ENCODE data around the gene AAR2.

The AAR2 gene

GRCh38 chr20:36301359-36302119 lies 65.3 kb downstream of the AAR2 start:
- H3K4me3 ChIP-seq (replicated peaks; ENCODE audit: low read depth, low read length): no peak overlapping the region
- TF ChIP-seq CTCF (IDR thresholded peaks at IDR 0.05; ENCODE audit: low read depth, low read length, missing control alignments): no peak
- DNase-seq (ENCODE audit: extremely low read depth, low read depth): no peak

GRCh38 chr20:36303020-36303595 lies 66.8 kb downstream of the AAR2 start:
- TF ChIP-seq CTCF (IDR thresholded peaks at IDR 0.05; ENCODE audit: low read depth, low read length, missing control alignments): no peak
- DNase-seq (ENCODE audit: extremely low read depth, low read depth): no peak
- H3K4me3 ChIP-seq (replicated peaks; ENCODE audit: low read depth, low read length): no peak overlapping the region

DNA sequence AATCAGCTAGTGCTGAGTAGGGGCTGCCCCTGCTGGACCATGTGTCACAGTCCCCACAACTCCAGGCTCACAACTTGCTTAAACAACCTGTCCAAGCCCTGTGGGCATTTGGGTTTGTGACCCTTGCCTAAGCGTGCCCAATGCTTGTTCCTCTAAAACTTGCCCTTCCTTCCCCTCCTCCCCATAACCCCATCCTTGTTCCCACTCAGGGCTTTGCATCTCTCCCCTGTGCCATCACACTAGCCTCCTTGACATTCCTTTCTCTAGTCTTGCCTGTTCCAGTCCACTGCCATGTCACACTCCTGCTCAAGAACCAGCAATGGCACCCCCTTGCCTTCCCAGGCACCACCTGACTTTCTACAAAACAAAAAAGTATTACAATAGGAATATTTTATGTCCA lies 67.6 kb downstream of the AAR2 start:
- no peak overlapping the region for H3K4me3 ChIP-seq (replicated peaks; ENCODE audit: low read depth, low read length)
- no peak for TF ChIP-seq CTCF (IDR thresholded peaks at IDR 0.05; ENCODE audit: low read depth, low read length, missing control alignments)
- DNase-seq (ENCODE audit: extremely low read depth, low read depth): no peak

DNA sequence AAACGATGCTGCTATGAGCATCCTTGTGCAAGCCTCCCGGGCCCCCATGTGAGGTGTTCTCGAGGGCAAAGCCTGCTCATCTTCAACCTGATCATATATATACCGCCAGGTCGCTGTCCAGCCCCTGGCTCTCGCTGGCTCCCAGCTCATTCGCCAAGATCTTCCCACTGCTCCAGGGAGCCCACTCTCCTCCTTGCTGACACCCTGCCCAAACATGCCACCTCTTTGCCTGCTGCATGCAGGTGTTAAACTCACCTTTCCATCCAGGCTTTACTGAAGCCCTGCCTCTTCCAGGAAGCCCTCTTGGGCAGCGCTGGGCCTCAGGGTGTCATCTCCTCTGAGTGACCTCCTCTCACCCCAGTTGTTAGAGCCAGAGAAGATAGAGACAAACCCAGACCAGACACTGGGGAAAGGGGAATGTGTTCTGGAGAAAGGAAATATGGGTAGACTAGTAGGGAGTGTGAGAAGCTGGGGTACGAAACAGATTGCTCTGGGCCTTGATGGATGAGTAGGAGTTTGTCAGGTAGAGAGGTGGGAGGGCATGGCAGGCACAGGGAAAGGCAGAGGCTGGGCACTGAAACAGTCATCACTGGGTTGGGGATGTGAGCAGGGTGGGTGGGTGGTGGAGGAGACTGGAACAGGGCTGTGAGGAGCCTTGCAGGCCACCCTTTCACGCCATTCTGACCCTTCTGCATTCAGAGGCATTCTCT lies 68.7 kb downstream of the AAR2 start:
- DNase-seq (ENCODE audit: extremely low read depth, low read depth): no peak
- no peak for TF ChIP-seq CTCF (IDR thresholded peaks at IDR 0.05; ENCODE audit: low read depth, low read length, missing control alignments)
- H3K4me3 ChIP-seq (replicated peaks; ENCODE audit: low read depth, low read length): no peak overlapping the region

GRCh38 chr20:36305602-36306551 lies 69.6 kb downstream of the AAR2 start, which contains the start of gene DLGAP4:
DLGAP4 (plus strand) TSS chr20:36306339; CDS start chr20:36431718, 125,379 bp downstream.
- no peak within 1 kb of the TSS for H3K4me3 ChIP-seq (replicated peaks; ENCODE audit: low read depth, low read length)
- no peak for TF ChIP-seq CTCF (IDR thresholded peaks at IDR 0.05; ENCODE audit: low read depth, low read length, missing control alignments)
- no peak for DNase-seq (ENCODE audit: extremely low read depth, low read depth)
